ENCODE results near the gene MAPK10. TPM values are rescaled to one million over a fixed set of nuclear protein-coding genes. Genes with fewer than 3 reads are reported as not detected.
"Not testable (repeated sequence)": the region's sequence is repeated elsewhere in the genome, so short reads cannot be mapped to it uniquely, and the experiment has no call there.

The MAPK10 gene
- total RNA-seq, 2 experiments from 2014 or later = 0.45 TPM; not detected in 1

- H3K9me3 Mint-ChIP-seq = no peaks in the 10 kb centered on the region
- no peak overlapping the region for H3K4me3 Mint-ChIP-seq
- DNase-seq = no peak
- CTCF ChIA-PET = no interaction called here
- no peaks in the 10 kb centered on the region for H3K27me3 Mint-ChIP-seq
- H3K36me3 Mint-ChIP-seq (ENCODE audit: low read depth) = no peaks in the 10 kb centered on the region
- no peak overlapping the region for H3K27ac Mint-ChIP-seq
- POLR2A ChIA-PET = no interaction called here
- H3K4me1 Mint-ChIP-seq = no peaks in the 10 kb centered on the region
These were observed 28.7 kb downstream of the MAPK10 start for GRCh38 chr4:86330961-86331742.

GRCh38 chr4:86330411-86330810 lies 29.4 kb downstream of the MAPK10 start:
- H3K27ac Mint-ChIP-seq, CTCF ChIA-PET: not testable (repeated sequence)

GRCh38 chr4:86329431-86329830 lies 30.4 kb downstream of the MAPK10 start:
- Mint-ChIP-seq H3K27ac (no peak overlapping the region), H3K36me3 (ENCODE audit: low read depth) (no peaks in the 10 kb centered on the region), H3K4me3 (no peak overlapping the region), H3K4me1 (no peaks in the 10 kb centered on the region), H3K27me3 (no peaks in the 10 kb centered on the region), H3K9me3 (no peaks in the 10 kb centered on the region)
- CTCF ChIA-PET = interaction anchor here (1.0 kb wide), 1 partner anchor 107 kb away, joined by 3 read pairs; no protein-coding TSS in a partner anchor
- no peak for DNase-seq
- POLR2A ChIA-PET = no interaction called here

More at GRCh38 chr4:86330411-86330810, 29.4 kb downstream of the MAPK10 start:
- H3K9me3 Mint-ChIP-seq; H3K27me3 Mint-ChIP-seq; DNase-seq; H3K36me3 Mint-ChIP-seq (ENCODE audit: low read depth); H3K4me1 Mint-ChIP-seq; H3K4me3 Mint-ChIP-seq; POLR2A ChIA-PET: not testable (repeated sequence)

GRCh38 chr4:86326400-86326799 lies 33.5 kb downstream of the MAPK10 start:
- CTCF ChIA-PET = no interaction called here
- Mint-ChIP-seq H3K4me3 (no peak overlapping the region), H3K27me3 (no peaks in the 10 kb centered on the region), H3K4me1 (no peaks in the 10 kb centered on the region), H3K27ac (no peak overlapping the region), H3K36me3 (ENCODE audit: low read depth) (no peaks in the 10 kb centered on the region), H3K9me3 (no peaks in the 10 kb centered on the region)
- POLR2A ChIA-PET = no interaction called here
- DNase-seq = no peak

DNA sequence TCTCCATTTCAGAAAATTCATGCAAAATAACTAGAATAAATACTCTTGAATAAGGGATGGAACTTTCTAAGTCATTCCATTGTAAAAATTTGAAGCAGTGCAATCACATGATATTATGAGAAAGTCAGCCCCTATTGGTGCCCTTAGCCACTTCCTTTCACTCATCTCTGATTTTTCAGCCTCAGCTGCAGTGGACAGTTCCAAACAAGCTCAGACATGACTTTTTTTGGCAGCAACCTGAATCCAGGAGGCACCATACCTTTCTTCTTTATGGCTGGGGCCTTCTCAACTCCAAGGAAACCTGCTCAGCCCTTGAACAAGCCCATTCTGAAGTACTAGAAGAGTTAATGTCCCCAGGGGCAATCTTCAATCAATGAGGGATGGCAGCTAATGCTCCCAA lies 40.5 kb downstream of the MAPK10 start:
- no peak for DNase-seq
- H3K27ac Mint-ChIP-seq = no peak overlapping the region
- no peaks in the 10 kb centered on the region for H3K4me1 Mint-ChIP-seq
- POLR2A ChIA-PET = no interaction called here
- H3K9me3 Mint-ChIP-seq = peaks cover 1% of the 10 kb centered on the region
- H3K4me3 Mint-ChIP-seq = no peak overlapping the region
- H3K27me3 Mint-ChIP-seq = no peaks in the 10 kb centered on the region
- H3K36me3 Mint-ChIP-seq (ENCODE audit: low read depth) = no peaks in the 10 kb centered on the region
- CTCF ChIA-PET = no interaction called here

DNA sequence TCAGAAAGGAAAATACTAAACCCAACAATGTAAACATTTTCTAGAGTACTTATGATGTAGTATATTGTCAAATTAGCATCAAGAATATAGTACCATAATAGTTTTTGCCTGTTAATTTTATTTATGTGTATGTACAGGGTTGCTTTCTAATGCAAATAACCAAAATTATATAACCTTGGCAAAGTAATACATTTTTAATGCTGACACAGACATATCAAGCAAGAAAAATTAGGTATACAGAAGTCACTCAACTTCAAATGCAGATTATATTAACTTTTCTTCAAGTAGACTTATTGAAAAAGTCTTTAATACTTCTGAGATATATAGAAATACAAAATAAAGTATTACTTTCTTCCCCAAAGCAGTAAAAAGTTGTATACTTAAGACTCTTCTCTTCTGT lies 44.3 kb downstream of the MAPK10 start:
- CTCF ChIA-PET = no interaction called here
- Mint-ChIP-seq H3K36me3 (ENCODE audit: low read depth) (no peaks in the 10 kb centered on the region), H3K4me3 (no peak overlapping the region)

DNA sequence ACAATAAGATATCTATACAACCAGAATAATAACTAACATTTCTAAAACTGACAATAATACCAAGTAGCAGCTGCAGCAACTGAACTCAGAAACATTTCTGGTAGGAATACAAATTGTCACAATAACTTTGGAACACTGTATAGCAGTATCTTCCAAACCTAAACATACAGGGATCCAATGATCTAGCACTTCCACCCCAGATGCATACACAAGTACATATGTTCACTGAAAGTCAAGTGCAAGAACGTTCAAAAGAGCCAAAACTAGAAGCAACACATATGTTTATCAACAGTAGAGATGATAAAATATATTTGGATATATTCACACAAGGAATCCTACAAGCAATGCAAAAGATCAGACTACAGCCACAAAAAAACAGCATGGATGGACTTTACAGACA lies 46.2 kb downstream of the MAPK10 start:
- Mint-ChIP-seq H3K4me3 (no peak overlapping the region), H3K27me3 (no peaks in the 10 kb centered on the region), H3K9me3 (no peaks in the 10 kb centered on the region), H3K36me3 (ENCODE audit: low read depth) (no peaks in the 10 kb centered on the region), H3K27ac (no peak overlapping the region), H3K4me1 (no peaks in the 10 kb centered on the region)
- CTCF ChIA-PET = no interaction called here
- POLR2A ChIA-PET = no interaction called here
- DNase-seq = no peak

More for the DNA sequence above, 44.3 kb downstream of the MAPK10 start:
- DNase-seq = no peak
- POLR2A ChIA-PET = no interaction called here
- Mint-ChIP-seq H3K27me3 (no peaks in the 10 kb centered on the region), H3K9me3 (peaks cover 1% of the 10 kb centered on the region), H3K27ac (no peak overlapping the region), H3K4me1 (no peaks in the 10 kb centered on the region)

- CTCF ChIA-PET = no interaction called here
- Mint-ChIP-seq H3K27me3 (no peaks in the 10 kb centered on the region), H3K36me3 (ENCODE audit: low read depth) (no peaks in the 10 kb centered on the region), H3K9me3 (no peaks in the 10 kb centered on the region), H3K4me3 (no peak overlapping the region), H3K4me1 (no peaks in the 10 kb centered on the region), H3K27ac (no peak overlapping the region)
- POLR2A ChIA-PET = no interaction called here
- no peak for DNase-seq
These were observed 52.4 kb downstream of the MAPK10 start for GRCh38 chr4:86307432-86307831.

DNA sequence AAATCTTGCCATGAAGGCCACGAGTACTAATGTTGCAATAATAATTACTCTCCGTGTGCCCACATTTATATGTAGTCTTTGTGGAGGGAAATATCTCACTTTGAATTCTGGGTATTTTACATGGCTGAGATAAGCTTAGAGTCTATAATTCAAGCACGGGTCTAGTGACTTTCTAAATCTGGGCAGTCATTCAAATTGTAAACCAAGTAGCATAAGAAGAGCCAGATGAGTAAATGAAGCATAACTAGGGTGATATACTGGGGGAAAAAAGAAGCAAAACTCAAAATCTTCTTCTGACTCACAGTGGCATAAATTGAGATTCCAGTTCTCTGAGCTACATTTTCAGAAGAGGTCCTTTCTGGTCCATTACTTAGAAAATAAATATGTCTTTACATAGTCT lies 53.0 kb downstream of the MAPK10 start:
- DNase-seq = no peak
- Mint-ChIP-seq H3K36me3 (ENCODE audit: low read depth) (no peaks in the 10 kb centered on the region), H3K4me1 (no peaks in the 10 kb centered on the region), H3K9me3 (no peaks in the 10 kb centered on the region), H3K4me3 (no peak overlapping the region), H3K27ac (no peak overlapping the region), H3K27me3 (no peaks in the 10 kb centered on the region)
- ChIA-PET CTCF (no interaction called here), POLR2A (no interaction called here)

DNA sequence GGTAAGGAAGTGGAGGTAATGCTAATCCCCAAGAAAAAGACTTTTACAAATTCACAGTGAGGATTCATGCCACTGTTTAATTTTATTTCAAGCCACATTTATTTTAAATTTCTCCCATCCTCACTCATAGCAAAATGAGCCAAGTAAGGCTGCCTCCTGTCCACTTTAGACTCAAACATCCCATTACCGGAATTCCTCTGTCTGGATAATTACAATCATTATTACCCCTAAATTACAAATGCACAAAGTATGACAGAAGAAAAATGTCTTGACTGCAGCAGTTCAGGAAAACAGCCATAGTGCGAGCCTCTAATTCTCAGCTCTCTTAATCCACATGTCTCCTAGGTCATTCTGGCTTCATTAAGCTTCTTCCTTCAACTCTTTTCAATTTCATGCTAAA lies 57.0 kb downstream of the MAPK10 start:
- H3K36me3 Mint-ChIP-seq (ENCODE audit: low read depth) = no peaks in the 10 kb centered on the region
- CTCF ChIA-PET = no interaction called here
- H3K4me1 Mint-ChIP-seq = no peaks in the 10 kb centered on the region
- H3K9me3 Mint-ChIP-seq = no peaks in the 10 kb centered on the region
- no peak overlapping the region for H3K27ac Mint-ChIP-seq
- H3K27me3 Mint-ChIP-seq = no peaks in the 10 kb centered on the region
- no peak for DNase-seq
- POLR2A ChIA-PET = no interaction called here
- H3K4me3 Mint-ChIP-seq = no peak overlapping the region

DNA sequence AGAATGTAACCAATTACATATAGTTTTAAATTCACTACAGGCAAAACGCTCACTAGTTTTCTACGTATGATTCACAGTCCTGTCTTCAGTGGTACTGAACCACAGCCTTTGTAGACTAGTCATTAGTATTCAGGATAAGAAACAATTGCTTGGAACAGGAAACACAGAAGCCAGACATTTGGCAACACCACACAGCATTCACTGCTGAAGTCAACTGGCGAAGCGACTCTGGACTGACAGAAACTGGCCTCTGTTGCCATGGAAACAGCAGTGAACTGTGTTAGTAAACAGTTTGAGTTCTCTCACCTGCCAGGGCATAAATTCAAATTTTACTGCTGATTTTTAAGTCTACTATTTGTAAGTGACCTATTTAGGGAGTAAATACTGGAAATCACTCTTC lies 57.6 kb downstream of the MAPK10 start:
- H3K36me3 Mint-ChIP-seq (ENCODE audit: low read depth) = no peaks in the 10 kb centered on the region
- H3K27me3 Mint-ChIP-seq = no peaks in the 10 kb centered on the region
- H3K27ac Mint-ChIP-seq = no peak overlapping the region
- POLR2A ChIA-PET = no interaction called here
- H3K9me3 Mint-ChIP-seq = no peaks in the 10 kb centered on the region
- CTCF ChIA-PET = no interaction called here
- H3K4me3 Mint-ChIP-seq = no peak overlapping the region
- no peaks in the 10 kb centered on the region for H3K4me1 Mint-ChIP-seq
- DNase-seq = no peak

- no peaks in the 10 kb centered on the region for H3K4me1 Mint-ChIP-seq
- CTCF ChIA-PET = interaction anchor here (0.6 kb wide), 1 partner anchor 221 kb away, joined by 3 read pairs; no protein-coding TSS in a partner anchor
- POLR2A ChIA-PET = no interaction called here
- H3K4me3 Mint-ChIP-seq = no peak overlapping the region
- no peak for DNase-seq
- H3K27ac Mint-ChIP-seq = no peak overlapping the region
- no peaks in the 10 kb centered on the region for H3K9me3 Mint-ChIP-seq
- H3K36me3 Mint-ChIP-seq (ENCODE audit: low read depth) = no peaks in the 10 kb centered on the region
- no peaks in the 10 kb centered on the region for H3K27me3 Mint-ChIP-seq
These were observed 59.3 kb downstream of the MAPK10 start for GRCh38 chr4:86300516-86300915.

GRCh38 chr4:86296865-86297264 lies 63.0 kb downstream of the MAPK10 start:
- POLR2A ChIA-PET = no interaction called here
- Mint-ChIP-seq H3K36me3 (ENCODE audit: low read depth) (no peaks in the 10 kb centered on the region), H3K27ac (no peak overlapping the region), H3K27me3 (no peaks in the 10 kb centered on the region), H3K4me1 (no peaks in the 10 kb centered on the region), H3K4me3 (no peak overlapping the region), H3K9me3 (no peaks in the 10 kb centered on the region)
- CTCF ChIA-PET = no interaction called here
- DNase-seq = no peak

DNA sequence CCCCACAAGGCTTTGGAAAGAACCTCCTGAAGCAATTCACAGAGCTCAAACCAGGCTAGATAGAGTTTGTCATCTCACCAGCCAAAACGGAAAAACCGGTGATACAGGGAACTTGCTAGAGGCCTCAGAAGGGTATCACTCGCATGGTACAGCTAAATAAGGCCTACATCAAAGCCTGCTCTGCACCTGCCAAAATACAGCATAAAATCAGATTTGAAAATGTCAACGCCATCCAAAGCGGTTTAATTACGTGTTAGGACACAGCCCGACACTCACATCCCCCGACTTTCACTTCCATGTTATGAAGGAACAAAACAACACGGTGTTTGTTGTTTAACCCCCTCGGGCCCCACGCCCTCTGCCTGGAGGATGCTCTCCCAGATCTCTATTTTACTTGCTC lies 65.0 kb downstream of the MAPK10 start:
- ChIA-PET POLR2A (no interaction called here), CTCF (no interaction called here)
- no peak overlapping the region for H3K27ac Mint-ChIP-seq
- no peaks in the 10 kb centered on the region for H3K27me3 Mint-ChIP-seq
- no peaks in the 10 kb centered on the region for H3K4me1 Mint-ChIP-seq
- H3K9me3 Mint-ChIP-seq = no peaks in the 10 kb centered on the region
- no peaks in the 10 kb centered on the region for H3K36me3 Mint-ChIP-seq (ENCODE audit: low read depth)
- H3K4me3 Mint-ChIP-seq = no peak overlapping the region
- no peak for DNase-seq

All from activated CD4-positive, alpha-beta memory T cell treated with anti-CD3 and anti-CD28 coated beads, Interleukin-2, amount 10 ng/mL, durations not matched to agents 7 days and 5 days (primary cell).